CD4-positive, alpha-beta T cell (primary cell): ENCODE data around the gene KLF5. TPM values are rescaled to one million over a fixed set of nuclear protein-coding genes. Genes with fewer than 3 reads are reported as not detected.

Experiments used
- ATAC-seq: fragments of 200-7000 bp; cut with Tn5 transposase; one replicate; pipeline ENCODE4 v1.10.0; 2022; ENCODE audit warnings: mild to moderate bottlenecking; ENCODE audit not compliant: poor library complexity
- CTCF ChIA-PET: fragments of 350-600 bp; sonication (Branson Sonifier 250); formaldehyde crosslinking; loops from one replicate; lab custom pipeline; 2021; ENCODE audit warnings: antibody characterized with exemption, inconsistent platforms; lab: Charles Lee
- POLR2A ChIA-PET: fragments of 350-600 bp; sonication (Branson Sonifier 250); formaldehyde crosslinking; loops from one replicate; lab custom pipeline; 2021; ENCODE audit warnings: antibody characterized with exemption, inconsistent platforms; lab: Charles Lee
- DNase-seq, 14 experiments: peaks; one replicate each; pipeline ENCODE4 v3.0.0-alpha.2; 2013 to 2020; ENCODE audit warnings: mixed read lengths in 2 of 14
- H3K27ac ChIP-seq, 2 donors: one replicate each; pipeline versions ENCODE4 v1.5.1 to v1.7.0; 2013; ENCODE audit warnings: low read length in 2 of 2, low read depth in 1 of 2, mild to moderate bottlenecking in 1 of 2
- H3K27me3 ChIP-seq, 2 experiments: 1 replicate in 1 of 2; 2 replicates in 1 of 2; pipeline versions ENCODE4 v1.6.1 to v1.7.0; 2013; ENCODE audit warnings: low read length in 2 of 2, control low read depth in 1 of 2, mild to moderate bottlenecking in 1 of 2, moderate library complexity in 1 of 2; ENCODE audit not compliant: insufficient read depth in 2 of 2, control insufficient read depth in 1 of 2
- H3K36me3 ChIP-seq: one replicate; pipeline ENCODE4 v1.6.1; 2013; ENCODE audit warnings: low read length, control low read depth; ENCODE audit not compliant: insufficient read depth
- H3K4me1 ChIP-seq: one replicate; pipeline ENCODE4 v1.6.1; 2013; ENCODE audit warnings: low read length, control low read depth; ENCODE audit not compliant: insufficient read depth
- H3K4me3 ChIP-seq: one replicate; pipeline ENCODE4 v1.5.1; 2013; ENCODE audit warnings: mild to moderate bottlenecking, low read length, moderate library complexity
- H3K9me3 ChIP-seq, 2 experiments: 1 replicate in 1 of 2; 2 replicates in 1 of 2; pipeline versions ENCODE4 v1.6.1 to v1.7.0; 2013; ENCODE audit warnings: low read length in 2 of 2, mild to moderate bottlenecking in 2 of 2, control low read depth in 1 of 2, moderate library complexity in 1 of 2; ENCODE audit not compliant: control insufficient read depth in 1 of 2, insufficient read depth in 1 of 2
- H3K27ac Mint-ChIP-seq: one replicate; pipeline ENCODE4 v1.8.0; 2020; ENCODE audit warnings: mixed read lengths
- H3K27me3 Mint-ChIP-seq: one replicate; pipeline ENCODE4 v1.8.0; 2021; ENCODE audit warnings: mixed read lengths
- H3K36me3 Mint-ChIP-seq: one replicate; pipeline ENCODE4 v1.8.0; 2021; ENCODE audit warnings: low read depth, mixed read lengths
- H3K4me1 Mint-ChIP-seq: one replicate; pipeline ENCODE4 v1.8.0; 2021; ENCODE audit warnings: low read depth, mixed read lengths
- H3K4me3 Mint-ChIP-seq: one replicate; pipeline ENCODE4 v1.8.0; 2020; ENCODE audit warnings: mild to moderate bottlenecking, mixed read lengths
- H3K9me3 Mint-ChIP-seq: one replicate; pipeline ENCODE4 v1.8.0; 2020; ENCODE audit warnings: mixed read lengths
- intact Hi-C, 2 experiments: fragments of 100-400 bp; cut with DNase I in 1 of 2; cut with micrococcal nuclease in 1 of 2; formaldehyde crosslinking; loops; one replicate each; pipeline versions ENCODE4 v1.15.1 to v1.9.0; 2023 to 2025; cut with DNase I, micrococcal nuclease
- total RNA-seq, 174 experiments: library from RNA in 2 of 174; stranded (reverse) in 2 of 174; gene quantifications; one replicate each; pipeline ENCODE4 v1.2.3 and lab custom pipeline; 2021 to 2026
- TF ChIP-seq, protein P1 (sequence below): fragments of 200-600 bp; IDR thresholded peaks from one replicate; pipeline ENCODE4 v1.8.0; 2022; ENCODE audit warnings: antibody characterized with exemption, mild to moderate bottlenecking

The KLF5 gene
- total RNA-seq, 2 experiments from 2014 or later = 10.8 to 12.3 TPM

DNA sequence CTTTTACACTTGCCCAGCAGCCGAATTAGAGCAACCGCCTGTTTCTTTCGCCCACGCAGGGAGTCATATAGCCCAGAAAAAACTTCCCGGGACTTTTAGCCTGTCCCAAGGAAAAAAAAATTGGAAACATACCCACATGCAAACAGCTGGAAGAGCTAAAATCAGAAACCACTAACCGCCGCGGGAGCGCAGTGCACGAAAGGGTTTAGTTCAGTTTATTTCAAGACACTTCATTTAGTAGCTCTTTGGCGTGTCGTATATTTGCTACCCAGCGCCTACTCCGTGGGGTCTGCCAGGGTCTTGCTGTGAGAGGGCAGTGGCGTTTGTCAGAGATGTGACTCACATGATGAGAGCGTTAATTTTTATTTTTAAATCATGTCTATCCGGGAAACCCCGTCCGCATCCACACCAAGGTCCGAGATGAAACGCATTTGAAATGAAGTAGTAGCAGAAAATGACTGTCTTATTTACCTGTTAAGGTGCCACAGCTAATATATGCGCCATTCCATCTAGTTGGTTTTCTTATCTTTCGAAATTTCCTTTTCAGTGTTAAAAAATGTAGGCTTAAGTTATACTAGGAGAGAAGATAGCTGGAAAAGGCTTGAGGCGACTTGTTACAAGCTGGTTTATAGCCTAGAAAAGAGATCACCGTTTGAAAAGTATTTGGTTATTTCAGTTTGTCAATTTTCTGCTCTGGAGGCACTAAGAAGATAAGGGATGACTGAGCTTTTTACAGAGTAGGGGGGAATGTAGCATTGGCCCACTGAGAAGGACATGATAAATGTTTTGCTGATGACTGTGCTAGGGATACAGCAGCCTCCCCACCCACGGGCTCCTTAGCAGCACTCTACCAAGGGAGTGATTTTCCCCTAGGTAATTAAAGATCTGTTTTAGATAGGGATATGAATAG is 1.7 kb downstream of the KLF5 start:
- H3K27me3 ChIP-seq = peaks cover 6 to 20% of the 10 kb centered on the region in 2 experiments
- peak overlapping the region; percentile 89 for H3K4me3 Mint-ChIP-seq
- no peaks in the 10 kb centered on the region for H3K9me3 ChIP-seq
- H3K4me1 Mint-ChIP-seq = peaks cover 22% of the 10 kb centered on the region
- POLR2A ChIA-PET = interaction anchor here (0.6 to 1.1 kb wide), 3 partner anchors 523 to 1073 kb away, joined by 3 read pairs; no protein-coding TSS in a partner anchor
- no peaks in the 10 kb centered on the region for H3K36me3 ChIP-seq
- H3K4me1 ChIP-seq = peaks cover 17% of the 10 kb centered on the region
- TF ChIP-seq, protein P1, sequence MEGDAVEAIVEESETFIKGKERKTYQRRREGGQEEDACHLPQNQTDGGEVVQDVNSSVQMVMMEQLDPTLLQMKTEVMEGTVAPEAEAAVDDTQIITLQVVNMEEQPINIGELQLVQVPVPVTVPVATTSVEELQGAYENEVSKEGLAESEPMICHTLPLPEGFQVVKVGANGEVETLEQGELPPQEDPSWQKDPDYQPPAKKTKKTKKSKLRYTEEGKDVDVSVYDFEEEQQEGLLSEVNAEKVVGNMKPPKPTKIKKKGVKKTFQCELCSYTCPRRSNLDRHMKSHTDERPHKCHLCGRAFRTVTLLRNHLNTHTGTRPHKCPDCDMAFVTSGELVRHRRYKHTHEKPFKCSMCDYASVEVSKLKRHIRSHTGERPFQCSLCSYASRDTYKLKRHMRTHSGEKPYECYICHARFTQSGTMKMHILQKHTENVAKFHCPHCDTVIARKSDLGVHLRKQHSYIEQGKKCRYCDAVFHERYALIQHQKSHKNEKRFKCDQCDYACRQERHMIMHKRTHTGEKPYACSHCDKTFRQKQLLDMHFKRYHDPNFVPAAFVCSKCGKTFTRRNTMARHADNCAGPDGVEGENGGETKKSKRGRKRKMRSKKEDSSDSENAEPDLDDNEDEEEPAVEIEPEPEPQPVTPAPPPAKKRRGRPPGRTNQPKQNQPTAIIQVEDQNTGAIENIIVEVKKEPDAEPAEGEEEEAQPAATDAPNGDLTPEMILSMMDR = no peak
- DNase-seq = peak in 2 of 14 experiments; percentile 15 to 18
- peaks cover 8% of the 10 kb centered on the region for H3K36me3 Mint-ChIP-seq
- peak overlapping the region; percentile 63 for H3K4me3 ChIP-seq
- intact Hi-C loops = no loop called here
- peak overlapping the region; percentile 17 for H3K27ac Mint-ChIP-seq
- no peak for ATAC-seq
- peaks cover 24% of the 10 kb centered on the region for H3K27me3 Mint-ChIP-seq
- CTCF ChIA-PET = no interaction called here
- no peak overlapping the region for H3K27ac ChIP-seq
- no peaks in the 10 kb centered on the region for H3K9me3 Mint-ChIP-seq

DNA sequence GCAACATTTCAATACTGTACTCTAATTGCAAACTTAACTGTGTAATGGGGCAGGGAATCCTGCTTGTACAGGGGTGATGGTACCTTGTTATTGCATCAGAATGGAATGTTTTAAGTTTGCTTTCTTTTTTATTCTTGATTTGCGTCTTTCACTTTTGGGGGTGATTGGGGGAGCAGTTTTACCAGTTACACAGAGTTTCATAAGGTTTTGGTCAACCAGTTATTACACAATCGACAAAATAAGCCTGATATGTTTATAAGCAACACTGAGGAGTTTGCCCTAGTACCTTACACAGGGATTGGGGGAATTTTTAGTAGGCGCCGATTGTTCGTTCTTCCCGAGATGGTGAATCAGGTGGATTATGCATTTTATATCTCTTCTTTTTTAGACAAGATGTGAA is 2.7 kb downstream of the KLF5 start:
- Histone ChIP-seq H3K9me3 (no peaks in the 10 kb centered on the region), H3K36me3 (no peaks in the 10 kb centered on the region), H3K4me1 (peaks cover 17% of the 10 kb centered on the region), H3K27ac (no peak overlapping the region), H3K27me3 (peaks cover 0 to 13% of the 10 kb centered on the region in 2 experiments), H3K4me3 (no peak overlapping the region)
- peaks cover 22% of the 10 kb centered on the region for H3K4me1 Mint-ChIP-seq
- H3K27me3 Mint-ChIP-seq = peaks cover 14% of the 10 kb centered on the region
- CTCF ChIA-PET = no interaction called here
- TF ChIP-seq, protein P1 = no peak
- no peak for ATAC-seq
- no peak overlapping the region for H3K4me3 Mint-ChIP-seq
- POLR2A ChIA-PET = no interaction called here
- no peak overlapping the region for H3K27ac Mint-ChIP-seq
- H3K9me3 Mint-ChIP-seq = no peaks in the 10 kb centered on the region
- intact Hi-C loops = no loop called here
- no peak for DNase-seq
- H3K36me3 Mint-ChIP-seq = peaks cover 8% of the 10 kb centered on the region

DNA sequence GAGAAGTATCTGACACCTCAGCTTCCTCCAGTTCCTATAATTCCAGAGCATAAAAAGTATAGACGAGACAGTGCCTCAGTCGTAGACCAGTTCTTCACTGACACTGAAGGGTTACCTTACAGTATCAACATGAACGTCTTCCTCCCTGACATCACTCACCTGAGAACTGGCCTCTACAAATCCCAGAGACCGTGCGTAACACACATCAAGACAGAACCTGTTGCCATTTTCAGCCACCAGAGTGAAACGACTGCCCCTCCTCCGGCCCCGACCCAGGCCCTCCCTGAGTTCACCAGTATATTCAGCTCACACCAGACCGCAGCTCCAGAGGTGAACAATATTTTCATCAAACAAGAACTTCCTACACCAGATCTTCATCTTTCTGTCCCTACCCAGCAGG is 3.1 kb downstream of the KLF5 start:
- POLR2A ChIA-PET = no interaction called here
- Mint-ChIP-seq H3K27me3 (peaks cover 14% of the 10 kb centered on the region), H3K27ac (no peak overlapping the region), H3K36me3 (peaks cover 8% of the 10 kb centered on the region), H3K4me1 (peaks cover 22% of the 10 kb centered on the region), H3K9me3 (no peaks in the 10 kb centered on the region), H3K4me3 (peak overlapping the region; percentile 17)
- intact Hi-C loops = no loop called here
- CTCF ChIA-PET = no interaction called here
- Histone ChIP-seq H3K4me1 (peaks cover 17% of the 10 kb centered on the region), H3K27ac (no peak overlapping the region), H3K27me3 (peaks cover 0 to 10% of the 10 kb centered on the region in 2 experiments), H3K4me3 (no peak overlapping the region), H3K9me3 (no peaks in the 10 kb centered on the region), H3K36me3 (no peaks in the 10 kb centered on the region)
- TF ChIP-seq, protein P1 = no peak
- ATAC-seq (no peak), DNase-seq (no peak)
